HS-5 (cell line): Measurements from ENCODE around the gene PTPN12.
"Not testable (repeated sequence)": the region's sequence is repeated elsewhere in the genome, so short reads cannot be mapped to it uniquely, and the experiment has no call there.

Experiments used
- DNase-seq: peaks from one replicate; pipeline ENCODE4 v3.0.0-alpha.2; 2012; ENCODE audit warnings: low read depth

PTPN12 gene

DNA sequence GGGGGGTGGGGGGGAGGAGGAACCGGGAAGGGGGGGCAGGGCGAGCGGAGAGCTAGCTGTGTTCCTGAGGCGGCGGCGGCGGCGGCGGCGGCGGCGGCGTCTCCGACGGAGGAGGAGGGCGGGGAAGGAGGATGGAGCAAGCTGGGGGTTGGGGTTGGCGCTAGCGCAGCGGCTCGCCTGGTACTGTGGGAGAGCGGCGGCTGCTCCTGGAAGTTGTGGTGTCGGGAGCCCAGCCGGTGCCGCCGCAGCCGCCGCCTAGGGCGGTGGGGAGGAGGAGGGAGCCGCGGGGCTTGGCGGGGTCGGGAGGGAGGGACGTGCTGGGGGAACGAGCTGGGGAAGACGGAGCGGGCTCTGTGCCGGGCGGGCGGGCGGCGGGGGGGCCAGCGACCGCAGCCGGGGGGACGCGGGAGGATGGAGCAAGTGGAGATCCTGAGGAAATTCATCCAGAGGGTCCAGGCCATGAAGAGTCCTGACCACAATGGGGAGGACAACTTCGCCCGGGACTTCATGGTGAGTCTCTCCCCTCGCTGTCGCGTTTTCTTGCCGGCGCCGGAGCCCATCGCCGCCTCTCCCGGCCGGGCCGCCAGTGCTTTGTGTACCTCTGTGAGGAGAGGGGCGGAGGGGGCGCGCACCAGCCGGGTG lies at the start of gene PTPN12:
TSS of gene PTPN12 (plus strand) at position 160 of the 642 bp plus-strand sequence. CDS start at position 412, 252 bp downstream.
- no peak for DNase-seq

DNA sequence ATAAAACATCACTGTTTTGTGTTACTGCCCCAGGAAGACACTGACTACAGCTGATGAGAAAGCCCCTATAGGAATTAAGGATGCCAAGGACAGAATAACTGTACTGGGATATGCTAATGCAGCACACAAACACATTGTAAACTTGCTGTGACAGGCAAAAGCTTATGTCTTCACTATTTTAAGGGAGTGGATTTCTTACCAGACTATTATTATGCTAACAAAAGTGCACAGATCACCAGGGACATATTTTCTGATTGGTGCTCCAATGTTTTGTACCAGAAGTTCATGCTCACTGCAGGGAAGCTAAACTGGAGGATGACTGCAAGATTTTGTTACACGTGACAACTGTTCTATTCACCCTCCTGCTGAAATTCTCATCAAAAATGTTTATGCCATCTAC lies 48.1 kb upstream of the PTPN12 start:
- no peak for DNase-seq

DNA sequence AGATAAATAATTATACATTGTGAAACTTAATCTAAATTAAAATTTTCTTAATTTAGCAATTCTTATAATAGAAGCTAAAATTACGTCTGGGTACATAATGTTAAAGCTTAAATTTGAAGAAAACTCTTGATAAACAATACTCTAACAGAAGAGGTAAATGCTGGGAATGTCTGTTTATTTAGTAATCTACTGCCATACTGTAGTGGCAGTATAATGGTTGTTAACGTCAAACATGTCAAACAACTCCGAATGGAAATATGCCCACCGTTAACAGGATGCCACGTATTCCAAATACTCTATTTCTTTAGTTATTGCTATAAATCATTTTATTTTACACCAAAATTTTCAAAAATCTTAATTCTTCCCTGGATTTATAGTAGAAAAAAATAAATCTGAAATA lies 40.0 kb upstream of the PTPN12 start:
- DNase-seq: no peak

DNA sequence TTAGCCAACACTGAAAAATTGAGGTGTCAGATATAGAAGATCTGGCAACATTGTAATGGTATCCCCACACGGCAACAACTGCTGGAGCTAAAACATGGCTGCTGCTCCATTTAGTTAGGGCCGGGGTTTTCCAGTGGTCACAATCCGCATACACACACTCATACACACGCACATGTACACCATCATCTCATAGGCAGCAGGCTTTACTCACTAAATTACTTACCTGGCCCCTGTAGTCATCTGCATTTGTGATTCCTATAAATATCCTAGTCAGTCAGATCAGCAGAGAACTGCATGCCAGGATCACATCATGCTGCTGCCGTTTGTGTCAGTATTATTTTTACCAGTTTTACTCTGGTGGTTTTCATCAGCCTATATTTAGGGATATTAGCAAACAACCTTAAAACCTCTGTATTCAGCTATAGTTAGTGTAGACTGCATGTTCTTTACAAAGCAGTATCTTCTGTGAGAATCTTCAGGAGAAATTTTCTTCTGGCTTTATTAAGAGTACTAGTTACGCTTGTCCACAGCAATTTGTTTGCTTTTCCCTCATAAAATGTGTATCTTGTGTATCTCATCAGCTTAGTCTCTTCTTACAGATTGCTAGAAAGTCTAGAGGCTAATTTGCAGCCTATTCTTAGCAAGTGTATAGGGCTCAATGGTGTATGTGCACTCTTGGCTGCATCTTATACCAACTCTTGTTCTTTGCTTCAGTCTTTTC lies 38.3 kb upstream of the PTPN12 start:
- DNase-seq: no peak

DNA sequence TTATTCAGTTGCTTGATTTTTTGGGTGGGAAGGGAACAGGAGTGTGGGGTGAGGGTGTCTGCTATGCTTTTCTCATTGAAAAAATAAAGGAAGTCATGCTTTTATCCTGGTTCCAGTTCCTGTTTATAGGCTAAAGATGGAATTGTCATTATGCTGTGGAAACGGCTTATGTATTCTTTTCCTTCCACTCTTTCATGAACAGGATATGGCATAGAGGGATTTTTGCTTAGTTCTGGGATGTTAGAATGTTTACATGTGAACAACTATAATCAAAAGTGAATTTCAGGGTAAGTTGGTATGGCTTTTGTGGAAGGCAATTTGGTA lies 35.9 kb upstream of the PTPN12 start:
- no peak for DNase-seq

DNA sequence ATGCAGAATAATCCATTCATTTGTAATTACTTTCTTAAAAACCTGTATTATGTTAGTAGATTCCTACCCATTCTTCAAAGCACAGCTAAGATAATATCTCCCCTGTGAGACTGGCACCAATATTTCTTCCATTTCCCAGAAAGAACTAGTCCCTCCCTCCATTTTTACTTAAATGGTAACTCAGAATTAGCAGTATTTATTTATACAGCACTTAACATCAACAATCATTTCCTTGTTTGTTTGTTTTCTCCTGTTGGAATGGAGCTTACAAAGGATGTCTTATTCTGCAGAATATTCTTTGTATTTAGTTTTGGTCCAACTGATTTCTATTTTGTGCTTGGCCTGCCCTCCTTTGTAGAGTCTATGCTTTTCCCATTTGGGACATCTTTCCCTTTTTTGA lies 32.1 kb upstream of the PTPN12 start:
- no peak for DNase-seq

DNA sequence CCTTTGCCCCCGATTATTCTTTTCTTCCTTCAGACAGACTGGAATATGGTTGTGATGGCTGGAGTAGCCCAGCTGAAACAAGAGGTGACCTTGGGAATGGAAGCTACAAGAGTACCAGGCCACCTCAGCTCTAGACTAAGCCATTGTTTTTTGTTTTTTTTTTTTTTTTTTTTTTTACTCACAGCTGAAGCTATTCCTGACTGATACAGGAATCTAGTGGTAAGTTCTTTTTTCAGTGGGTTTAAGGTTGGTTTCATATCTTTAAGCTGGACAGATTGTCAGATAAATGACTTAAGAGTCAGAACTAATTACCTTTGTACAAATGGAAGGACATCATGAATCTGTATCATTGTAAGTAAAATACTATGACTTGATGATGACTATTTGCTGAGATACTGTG lies 30.2 kb upstream of the PTPN12 start:
- DNase-seq: no peak

DNA sequence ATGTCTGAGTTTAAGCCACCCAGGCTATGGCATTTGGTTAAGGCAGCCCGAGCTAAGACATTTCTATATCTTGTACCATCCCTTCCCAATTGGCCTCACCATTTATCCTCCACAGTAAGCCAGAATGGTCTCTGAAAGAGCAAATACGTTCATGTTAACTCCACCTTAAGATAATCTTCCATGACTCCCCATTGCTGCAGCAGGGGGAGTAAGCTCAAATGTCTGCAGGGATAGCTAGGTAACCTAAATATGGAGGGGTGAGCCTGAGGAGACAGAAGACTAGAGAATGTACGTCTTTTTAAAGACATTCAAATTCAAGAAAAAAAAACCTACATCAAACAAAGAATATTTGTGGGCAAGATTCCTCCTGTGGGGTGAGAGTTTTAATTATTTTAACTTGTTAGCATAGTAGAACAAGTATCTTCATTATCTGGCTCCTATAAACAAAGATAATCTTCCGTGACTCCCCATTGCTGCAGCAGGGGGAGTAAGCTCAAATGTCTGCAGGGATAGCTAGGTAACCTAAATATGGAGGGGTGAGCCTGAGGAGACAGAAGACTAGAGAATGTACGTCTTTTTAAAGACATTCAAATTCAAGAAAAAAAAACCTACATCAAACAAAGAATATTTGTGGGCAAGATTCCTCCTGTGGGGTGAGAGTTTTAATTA lies 24.0 kb upstream of the PTPN12 start:
- DNase-seq: not testable (repeated sequence)

DNA sequence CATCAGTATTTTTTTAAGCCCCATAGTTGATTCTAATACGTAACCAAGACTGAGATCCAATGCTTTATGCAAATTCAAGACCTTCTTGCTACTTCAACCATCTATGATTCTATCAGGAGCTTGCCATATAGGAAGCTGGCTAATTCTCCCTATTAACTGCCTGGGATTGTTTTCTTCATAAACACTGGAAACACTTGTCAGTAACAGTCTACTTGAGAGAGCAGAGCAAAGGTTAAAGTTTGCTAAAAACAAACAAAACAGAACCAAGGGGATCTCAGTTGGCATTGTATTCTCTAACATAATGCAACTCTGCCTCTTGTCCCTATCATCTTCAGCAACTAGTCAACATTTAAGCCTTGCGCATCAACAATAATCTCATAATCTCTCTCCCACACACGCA lies 21.0 kb upstream of the PTPN12 start:
- DNase-seq: no peak

DNA sequence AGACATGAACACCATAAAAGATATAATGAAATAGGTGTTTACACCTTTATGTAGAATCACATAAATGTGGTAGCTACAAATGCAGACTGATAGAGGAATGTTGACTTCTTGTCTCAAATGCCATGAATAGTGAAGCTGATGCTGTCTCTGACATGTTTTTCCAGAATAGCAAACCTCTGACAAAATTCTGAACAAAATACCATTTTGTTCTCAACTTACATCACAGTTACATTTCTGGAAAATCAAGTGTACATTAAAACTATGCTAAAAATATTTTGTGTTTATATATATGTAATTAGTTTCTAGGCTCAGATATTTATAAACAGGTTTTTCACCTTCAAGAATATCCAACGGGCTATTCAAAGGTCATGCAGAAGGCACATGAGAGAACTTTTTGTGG lies 16.8 kb upstream of the PTPN12 start:
- DNase-seq: no peak

DNA sequence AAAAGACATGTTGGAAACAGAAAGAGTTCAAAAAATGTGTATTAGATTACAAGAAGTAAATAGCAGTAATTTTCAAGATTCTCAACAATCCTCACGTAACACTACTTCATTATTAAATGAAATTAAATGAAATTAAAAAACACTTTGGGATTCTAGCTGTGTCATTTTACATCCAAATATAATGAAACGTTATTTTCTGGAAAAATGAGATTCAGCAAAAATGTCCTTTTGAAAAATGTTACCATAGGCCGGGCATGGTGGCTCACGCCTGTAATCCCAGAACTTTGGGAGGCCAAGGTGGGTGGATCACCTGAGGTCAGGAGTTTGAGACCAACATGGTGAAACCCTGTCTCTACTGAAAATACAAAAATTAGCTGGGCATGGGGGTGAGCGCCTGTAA lies 15.6 kb upstream of the PTPN12 start:
- not testable (repeated sequence) for DNase-seq

DNA sequence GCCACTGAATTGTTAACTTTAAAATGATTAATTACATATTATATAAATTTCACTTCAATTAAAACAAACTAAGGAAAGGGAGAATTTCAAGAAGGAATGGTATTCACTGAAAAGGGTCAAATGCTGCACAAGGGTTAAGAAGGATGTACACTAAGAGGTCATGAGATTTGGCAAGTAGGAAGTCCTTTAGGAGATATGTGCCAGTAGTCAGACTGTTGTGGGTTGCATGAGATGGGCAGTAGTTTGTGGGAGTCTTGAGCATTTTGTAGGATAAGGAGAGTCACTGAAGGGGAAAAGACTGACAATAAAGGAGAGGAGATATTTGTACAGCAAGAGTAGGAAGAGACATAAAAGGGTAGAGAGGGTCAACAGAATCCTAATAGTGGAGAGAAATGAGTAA lies 12.4 kb upstream of the PTPN12 start:
- no peak for DNase-seq

DNA sequence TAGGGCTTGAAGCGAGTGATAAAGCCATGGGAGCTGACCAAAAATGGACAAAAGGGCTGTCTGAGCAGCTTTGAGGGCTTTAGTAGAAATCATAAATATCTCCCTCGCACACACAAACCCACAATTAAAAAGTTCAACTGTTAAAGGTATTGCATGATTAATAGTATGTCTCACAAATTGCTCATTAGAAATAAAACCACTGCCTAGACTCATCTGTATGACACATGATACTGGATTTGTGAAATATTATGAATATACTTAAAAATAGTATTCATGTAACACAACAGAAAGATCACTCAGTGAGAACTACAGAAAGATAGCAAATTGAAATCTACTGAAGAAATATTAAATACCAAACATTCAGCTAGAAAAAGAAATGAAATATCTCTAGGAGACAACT lies 11.9 kb upstream of the PTPN12 start:
- no peak for DNase-seq

DNA sequence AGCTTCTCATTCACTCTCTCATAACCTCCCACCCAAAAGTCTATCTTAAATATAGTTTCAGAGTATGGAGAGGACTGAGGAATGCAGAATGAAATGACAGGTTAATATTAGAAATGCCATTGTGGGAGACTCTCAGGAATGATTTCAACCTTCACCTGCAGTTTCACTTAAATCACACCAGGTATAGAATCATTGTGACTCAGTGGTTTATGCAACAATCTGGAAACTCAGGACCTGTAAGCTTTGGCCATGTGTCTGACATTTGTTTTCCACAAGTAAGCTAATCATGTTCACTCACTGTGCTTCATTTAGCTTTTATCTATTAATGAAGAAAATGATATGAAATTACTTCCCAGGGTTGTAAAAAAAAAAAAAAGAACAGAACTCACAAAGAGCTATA lies 8.7 kb upstream of the PTPN12 start:
- DNase-seq: no peak

DNA sequence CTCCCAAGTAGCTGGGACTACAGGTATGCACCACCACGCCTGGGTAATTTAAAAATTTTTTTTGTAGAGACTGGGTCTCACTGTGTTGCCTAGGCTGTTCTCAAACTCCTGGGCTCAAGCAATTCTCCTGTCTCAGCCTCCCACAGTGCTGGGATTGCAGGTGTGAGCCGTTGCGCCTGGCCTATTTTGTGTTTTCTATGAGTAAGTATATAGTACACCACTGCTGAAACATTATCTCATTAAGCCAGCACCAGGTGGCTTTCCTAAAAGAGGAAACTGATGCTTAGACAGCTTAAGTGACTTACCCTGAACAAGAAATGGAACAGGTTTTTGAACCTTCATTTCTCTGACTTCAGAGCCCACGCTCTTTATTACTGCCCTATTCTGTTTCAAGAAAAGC lies 7.8 kb upstream of the PTPN12 start:
- DNase-seq: no peak

DNA sequence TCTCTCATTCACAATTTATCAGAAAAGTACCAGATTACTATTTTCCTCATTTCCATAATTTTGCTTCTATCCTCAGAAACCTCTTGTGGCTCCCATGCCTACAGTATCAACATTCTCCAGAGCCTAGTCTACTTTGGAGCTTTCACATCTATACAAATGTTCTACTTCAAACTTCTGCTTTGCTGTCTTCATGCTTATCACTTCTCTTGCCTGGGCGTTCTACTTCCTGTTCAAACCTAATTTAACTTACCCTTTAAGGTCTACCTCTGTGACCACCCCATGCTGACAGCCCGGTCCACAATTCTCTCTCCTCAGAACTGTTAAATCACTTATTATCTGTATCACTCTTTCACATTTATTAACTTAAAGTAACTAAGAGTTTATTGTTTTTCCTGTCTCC lies 6.1 kb upstream of the PTPN12 start:
- DNase-seq: no peak

DNA sequence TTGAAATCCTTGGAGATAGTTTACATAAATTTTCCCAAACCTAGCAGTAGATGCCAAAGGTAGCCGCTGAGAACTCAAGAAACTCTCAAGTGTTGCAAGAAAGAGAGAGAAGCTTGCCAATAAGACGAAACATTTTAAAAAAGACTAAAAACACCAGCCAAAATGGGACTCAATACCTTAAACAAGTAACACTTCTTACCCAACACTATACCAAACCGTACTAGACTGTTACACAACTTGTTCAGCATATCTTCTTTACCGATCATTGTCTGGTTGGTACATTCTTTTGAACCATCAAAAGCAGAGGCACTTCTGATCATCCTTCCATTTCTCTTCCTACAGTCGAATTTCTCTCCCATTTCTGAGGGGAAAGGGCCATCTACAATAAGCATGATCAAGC lies 4.8 kb upstream of the PTPN12 start:
- no peak for DNase-seq

DNA sequence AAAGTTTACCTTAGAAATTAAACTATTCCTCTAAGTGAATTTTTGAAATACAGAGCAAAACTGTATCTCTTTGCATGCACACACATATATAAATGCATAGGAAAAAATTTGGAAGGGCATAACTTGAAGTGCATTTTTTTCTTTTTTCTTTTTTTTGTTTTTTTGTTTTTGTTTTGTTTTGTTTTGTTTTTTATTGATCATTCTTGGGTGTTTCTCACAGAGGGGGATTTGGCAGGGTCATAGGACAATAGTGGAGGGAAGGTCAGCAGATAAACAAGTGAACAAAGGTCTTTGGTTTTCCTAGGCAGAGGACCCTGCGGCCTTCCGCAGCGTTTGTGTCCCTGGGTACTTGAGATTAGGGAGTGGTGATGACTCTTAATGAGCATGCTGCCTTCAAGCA lies 4.4 kb upstream of the PTPN12 start:
- not testable (repeated sequence) for DNase-seq

DNA sequence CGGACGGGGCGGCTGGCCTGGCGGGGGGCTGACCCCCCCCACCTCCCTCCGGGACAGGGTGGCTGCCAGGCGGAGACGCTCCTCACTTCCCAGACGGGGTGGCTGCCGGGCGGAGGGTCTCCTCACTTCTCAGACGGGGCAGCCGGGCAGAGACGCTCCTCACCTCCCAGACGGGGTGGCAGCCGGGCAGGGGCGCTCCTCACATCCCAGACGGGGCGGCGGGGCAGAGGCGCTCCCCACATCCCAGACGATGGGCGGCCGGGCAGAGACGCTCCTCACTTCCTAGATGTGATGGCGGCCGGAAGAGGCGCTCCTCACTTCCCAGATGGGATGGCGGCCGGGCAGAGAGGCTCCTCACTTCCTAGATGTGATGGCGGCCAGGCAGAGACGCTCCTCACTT lies 3.0 kb upstream of the PTPN12 start:
- DNase-seq: not testable (repeated sequence)

DNA sequence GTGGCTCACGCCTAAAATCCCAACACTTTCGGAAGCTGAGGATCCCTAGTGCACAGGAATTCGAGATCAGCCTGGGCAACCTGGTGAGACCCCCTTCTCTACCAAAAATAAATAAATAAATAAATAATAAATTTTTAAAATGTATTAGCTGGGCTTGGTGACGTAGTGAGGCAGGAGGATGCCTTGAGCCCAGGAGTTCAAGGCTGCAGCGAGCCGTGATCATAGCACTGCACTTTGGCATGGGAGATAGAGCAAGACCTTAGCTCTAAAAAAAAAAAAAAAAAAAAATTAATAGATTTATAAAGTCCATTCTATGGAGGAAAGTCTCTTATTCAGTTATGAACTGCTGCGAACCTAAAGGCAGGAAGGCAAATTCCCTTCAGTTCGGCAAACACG lies 1.1 kb upstream of the PTPN12 start:
- no peak for DNase-seq

DNA sequence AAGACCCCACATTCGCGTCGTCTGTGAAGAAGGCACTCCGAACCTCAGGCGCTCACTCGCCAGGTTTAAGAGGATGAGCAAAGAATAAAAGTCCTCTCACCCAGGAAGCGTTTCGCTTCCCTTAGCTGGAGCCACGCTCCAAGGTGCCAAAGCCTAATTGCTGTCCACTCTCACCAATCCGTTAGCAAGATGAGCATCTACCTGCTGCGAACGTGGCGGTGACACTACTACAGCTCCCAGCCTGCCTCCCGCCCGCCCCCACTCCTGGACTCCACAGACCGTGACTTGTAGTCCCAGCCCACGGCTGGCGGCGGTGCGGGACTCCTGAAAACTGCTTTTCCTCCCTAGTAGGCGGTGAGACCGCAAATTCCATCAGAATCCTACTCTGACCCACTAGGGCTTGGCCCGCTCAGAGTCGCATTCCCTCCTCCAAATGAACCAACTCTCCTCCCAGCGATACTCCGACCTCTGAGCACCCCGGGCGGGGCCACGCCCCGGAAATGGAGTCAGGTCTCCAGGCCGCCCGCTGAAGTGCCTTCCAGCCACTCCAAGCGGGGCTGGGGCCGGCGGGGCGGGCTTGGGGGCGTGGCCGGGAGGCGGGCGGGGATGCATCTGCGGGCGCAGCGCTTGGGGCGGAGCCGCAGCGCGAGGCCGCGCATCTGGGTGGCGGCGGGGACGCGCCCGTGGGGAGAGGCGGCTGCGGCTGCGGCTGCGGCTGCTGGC lies 521 bp upstream of the PTPN12 start:
- peak; percentile 73 for DNase-seq

DNA sequence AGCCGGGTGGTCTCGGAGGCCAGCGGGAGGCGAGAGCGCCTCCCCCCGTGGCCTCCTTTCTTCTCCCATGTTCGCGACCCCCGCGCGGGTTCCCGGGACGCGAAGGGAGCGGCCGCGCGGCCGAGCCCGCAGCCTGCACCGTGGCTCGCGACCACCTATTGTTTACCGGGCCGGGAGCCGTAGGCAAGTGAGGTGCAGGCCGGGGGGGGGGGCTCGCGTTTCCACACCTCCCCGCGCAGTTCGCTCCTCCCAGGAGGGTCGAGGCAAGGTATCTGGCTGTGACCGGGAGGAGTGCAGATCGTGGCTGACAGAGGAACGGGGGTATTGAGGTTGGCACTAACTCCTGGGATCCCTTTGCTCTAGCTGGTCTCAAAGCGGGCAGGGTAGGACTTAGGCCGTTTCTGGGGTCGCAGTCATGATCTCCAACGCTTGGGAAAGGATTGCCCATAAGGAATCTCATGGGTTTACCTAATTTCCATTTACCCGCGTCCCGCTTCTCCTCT lies 734 bp downstream of the PTPN12 start:
- no peak for DNase-seq
